ENCODE measurements around the gene CADPS2. TPM values are rescaled to one million over a fixed set of nuclear protein-coding genes. Genes with fewer than 3 reads are reported as not detected.

The CADPS2 gene
- total RNA-seq, 1 donor from 2014 or later = 8.8 TPM

- H3K36me3 ChIP-seq (ENCODE audit: control insufficient read depth, insufficient read depth, low read length) = no peaks in the 10 kb centered on the region
- H3K27me3 ChIP-seq (ENCODE audit: control insufficient read depth, insufficient read depth, low read length) = no peaks in the 10 kb centered on the region
- no peak overlapping the region for H3K4me3 ChIP-seq (ENCODE audit: low read depth, low read length)
- TF ChIP-seq CTCF (IDR thresholded peaks at IDR 0.05; ENCODE audit: insufficient read depth, low read length, poor library complexity, severe bottlenecking) = no peak
- no peak for DNase-seq (ENCODE audit: low read depth)
Observed at GRCh38 chr7:122492007-122492406, 394.3 kb downstream of the CADPS2 start.

DNA sequence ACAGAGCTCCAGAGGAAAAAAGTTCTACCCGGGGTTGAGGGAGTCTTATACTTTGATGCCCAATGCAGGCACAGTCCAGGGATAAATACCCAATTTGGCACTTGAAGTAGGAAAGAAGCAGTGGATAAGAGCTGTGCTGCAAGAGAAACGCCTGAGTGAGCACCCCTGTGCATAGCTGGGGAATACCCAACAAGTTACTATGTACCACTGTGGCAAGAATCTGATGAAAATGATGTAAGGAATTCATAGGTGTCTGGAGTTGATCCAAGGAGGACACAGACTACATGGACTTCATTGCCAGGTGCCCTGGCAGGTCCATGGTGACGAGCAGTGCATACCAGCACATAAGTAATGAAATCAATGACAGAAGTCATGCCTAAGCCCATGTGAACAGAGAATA is 398.0 kb downstream of the CADPS2 start:
- Histone ChIP-seq H3K27me3 (ENCODE audit: control insufficient read depth, insufficient read depth, low read length) (no peaks in the 10 kb centered on the region), H3K4me3 (ENCODE audit: low read depth, low read length) (no peak overlapping the region), H3K36me3 (ENCODE audit: control insufficient read depth, insufficient read depth, low read length) (no peaks in the 10 kb centered on the region)
- peak; percentile 18 for DNase-seq (ENCODE audit: low read depth)
- TF ChIP-seq CTCF (IDR thresholded peaks at IDR 0.05; ENCODE audit: insufficient read depth, low read length, poor library complexity, severe bottlenecking) = no peak

DNA sequence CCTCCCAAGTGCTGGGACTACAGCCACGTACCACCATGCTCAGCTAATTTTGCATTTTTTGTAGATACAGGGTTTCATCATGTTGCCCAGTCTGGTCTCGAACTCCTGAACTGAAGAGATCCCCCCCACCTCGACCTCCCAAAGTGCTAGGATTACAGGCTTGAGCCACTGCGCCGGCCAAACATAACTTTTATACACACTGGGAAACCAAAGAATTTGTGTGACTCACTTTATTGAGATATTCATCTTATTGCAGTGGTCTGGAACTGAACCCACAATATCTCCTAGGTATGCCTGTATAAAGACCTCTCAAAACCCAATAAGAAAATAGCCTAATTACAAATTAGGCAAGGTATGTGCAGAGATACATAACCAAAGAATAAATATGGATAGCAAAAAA is 399.1 kb downstream of the CADPS2 start:
- Histone ChIP-seq H3K4me3 (ENCODE audit: low read depth, low read length) (no peak overlapping the region), H3K36me3 (ENCODE audit: control insufficient read depth, insufficient read depth, low read length) (no peaks in the 10 kb centered on the region), H3K27me3 (ENCODE audit: control insufficient read depth, insufficient read depth, low read length) (no peaks in the 10 kb centered on the region)
- DNase-seq (ENCODE audit: low read depth) = no peak
- no peak for TF ChIP-seq CTCF (IDR thresholded peaks at IDR 0.05; ENCODE audit: insufficient read depth, low read length, poor library complexity, severe bottlenecking)

DNA sequence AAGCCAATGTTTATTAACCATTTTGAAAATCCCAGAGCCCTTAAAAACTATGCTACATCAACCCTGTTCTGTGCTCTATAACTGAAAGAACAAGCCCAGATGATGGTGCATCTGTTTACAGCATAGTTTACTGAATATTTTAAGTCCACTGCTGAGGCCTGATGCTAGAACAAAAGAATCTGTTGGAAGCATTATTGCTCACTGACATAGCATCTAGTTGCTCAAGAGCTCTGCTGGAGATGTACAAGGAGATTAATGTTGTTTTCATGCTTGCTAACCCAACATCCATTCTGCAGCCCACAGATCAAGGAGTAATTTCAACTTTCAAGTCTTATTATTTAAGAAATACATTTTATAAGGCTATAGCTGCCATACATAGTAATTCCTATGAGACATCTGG is 400.4 kb downstream of the CADPS2 start:
- no peak for TF ChIP-seq CTCF (IDR thresholded peaks at IDR 0.05; ENCODE audit: insufficient read depth, low read length, poor library complexity, severe bottlenecking)
- no peaks in the 10 kb centered on the region for H3K27me3 ChIP-seq (ENCODE audit: control insufficient read depth, insufficient read depth, low read length)
- H3K4me3 ChIP-seq (ENCODE audit: low read depth, low read length) = no peak overlapping the region
- no peak for DNase-seq (ENCODE audit: low read depth)
- no peaks in the 10 kb centered on the region for H3K36me3 ChIP-seq (ENCODE audit: control insufficient read depth, insufficient read depth, low read length)

GRCh38 chr7:122482212-122482611 is 404.0 kb downstream of the CADPS2 start:
- Histone ChIP-seq H3K36me3 (ENCODE audit: control insufficient read depth, insufficient read depth, low read length) (no peaks in the 10 kb centered on the region), H3K27me3 (ENCODE audit: control insufficient read depth, insufficient read depth, low read length) (no peaks in the 10 kb centered on the region), H3K4me3 (ENCODE audit: low read depth, low read length) (no peak overlapping the region)
- TF ChIP-seq CTCF (IDR thresholded peaks at IDR 0.05; ENCODE audit: insufficient read depth, low read length, poor library complexity, severe bottlenecking) = no peak
- DNase-seq (ENCODE audit: low read depth) = no peak

- DNase-seq (ENCODE audit: low read depth) = no peak
- no peaks in the 10 kb centered on the region for H3K27me3 ChIP-seq (ENCODE audit: control insufficient read depth, insufficient read depth, low read length)
- no peak overlapping the region for H3K4me3 ChIP-seq (ENCODE audit: low read depth, low read length)
- H3K36me3 ChIP-seq (ENCODE audit: control insufficient read depth, insufficient read depth, low read length) = no peaks in the 10 kb centered on the region
- no peak for TF ChIP-seq CTCF (IDR thresholded peaks at IDR 0.05; ENCODE audit: insufficient read depth, low read length, poor library complexity, severe bottlenecking)
Observed at GRCh38 chr7:122470859-122471258, 415.4 kb downstream of the CADPS2 start.
